ENCODE data around the gene PPARG. TPM values are rescaled to one million over a fixed set of nuclear protein-coding genes. Genes with fewer than 3 reads are reported as not detected.

PPARG gene
- total RNA-seq, 1 donor from 2014 or later: not detected

DNA sequence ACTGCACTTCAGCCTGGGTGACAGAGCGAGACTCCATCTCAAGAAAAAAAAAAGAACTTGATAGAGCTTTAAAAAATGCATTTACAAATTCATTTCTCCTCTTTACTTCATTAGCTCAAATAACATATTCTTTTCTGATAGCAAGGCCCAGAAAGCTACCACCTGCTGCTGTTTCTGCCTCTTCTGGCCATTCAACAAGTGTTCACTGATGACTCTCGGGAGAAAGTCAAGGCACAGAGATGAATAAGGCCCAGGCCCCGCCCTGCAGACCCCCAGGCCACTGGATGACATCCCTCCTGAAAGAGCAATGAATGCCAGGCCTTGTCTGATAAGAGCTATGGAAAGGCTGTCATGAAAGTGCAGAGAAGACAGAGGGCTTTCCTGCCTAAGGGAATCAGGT is 181.8 kb downstream of the PPARG start:
- H3K27me3 Mint-ChIP-seq (ENCODE audit: low read depth): no peaks in the 10 kb centered on the region
- H3K4me1 Mint-ChIP-seq: no peaks in the 10 kb centered on the region
- no peaks in the 10 kb centered on the region for H3K36me3 Mint-ChIP-seq (ENCODE audit: low read depth)
- H3K9me3 Mint-ChIP-seq: no peaks in the 10 kb centered on the region
- no peak for TF ChIP-seq CTCF (conservative IDR thresholded peaks at IDR 0.05)
- no peak overlapping the region for H3K27ac Mint-ChIP-seq (ENCODE audit: unreplicated experiment)
- no peak for DNase-seq (ENCODE audit: low read depth, low spot score)
- no peak overlapping the region for H3K4me3 Mint-ChIP-seq

DNA sequence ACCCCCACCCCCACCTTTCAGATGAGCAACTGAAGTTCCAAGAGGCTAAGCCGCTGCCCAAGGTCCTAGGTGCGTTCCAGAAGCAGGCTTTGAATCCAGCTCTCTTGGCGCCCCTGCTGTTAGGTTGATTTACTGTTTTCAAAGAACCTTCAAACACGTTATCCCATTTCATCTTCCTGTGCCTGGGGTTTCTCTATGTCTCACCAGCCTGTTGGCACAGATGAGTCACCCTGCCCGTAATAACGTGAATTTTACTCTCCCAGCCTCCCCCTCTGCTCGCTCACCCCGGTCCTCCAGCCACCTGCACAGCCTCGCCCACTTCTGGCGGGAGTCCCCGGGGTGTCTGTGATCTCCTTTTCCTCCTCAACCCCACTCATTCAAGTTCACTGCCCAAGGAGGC is 182.4 kb downstream of the PPARG start:
- Mint-ChIP-seq H3K27me3 (ENCODE audit: low read depth) (no peaks in the 10 kb centered on the region), H3K4me3 (no peak overlapping the region), H3K27ac (ENCODE audit: unreplicated experiment) (no peak overlapping the region), H3K4me1 (no peaks in the 10 kb centered on the region), H3K36me3 (ENCODE audit: low read depth) (no peaks in the 10 kb centered on the region), H3K9me3 (no peaks in the 10 kb centered on the region)
- DNase-seq (ENCODE audit: low read depth, low spot score): no peak
- TF ChIP-seq CTCF (conservative IDR thresholded peaks at IDR 0.05): no peak

- Mint-ChIP-seq H3K36me3 (ENCODE audit: low read depth) (no peaks in the 10 kb centered on the region), H3K4me3 (no peak overlapping the region), H3K27ac (ENCODE audit: unreplicated experiment) (no peak overlapping the region), H3K4me1 (no peaks in the 10 kb centered on the region), H3K9me3 (no peaks in the 10 kb centered on the region), H3K27me3 (ENCODE audit: low read depth) (no peaks in the 10 kb centered on the region)
- DNase-seq (ENCODE audit: low read depth, low spot score): no peak
- no peak for TF ChIP-seq CTCF (conservative IDR thresholded peaks at IDR 0.05)
These were observed 183.2 kb downstream of the PPARG start for GRCh38 chr3:12472000-12472610.

GRCh38 chr3:12472796-12473195 is 183.9 kb downstream of the PPARG start:
- Mint-ChIP-seq H3K9me3 (no peaks in the 10 kb centered on the region), H3K4me3 (no peak overlapping the region), H3K36me3 (ENCODE audit: low read depth) (no peaks in the 10 kb centered on the region), H3K27ac (ENCODE audit: unreplicated experiment) (no peak overlapping the region), H3K4me1 (no peaks in the 10 kb centered on the region), H3K27me3 (ENCODE audit: low read depth) (no peaks in the 10 kb centered on the region)
- TF ChIP-seq CTCF (conservative IDR thresholded peaks at IDR 0.05): no peak
- no peak for DNase-seq (ENCODE audit: low read depth, low spot score)

DNA sequence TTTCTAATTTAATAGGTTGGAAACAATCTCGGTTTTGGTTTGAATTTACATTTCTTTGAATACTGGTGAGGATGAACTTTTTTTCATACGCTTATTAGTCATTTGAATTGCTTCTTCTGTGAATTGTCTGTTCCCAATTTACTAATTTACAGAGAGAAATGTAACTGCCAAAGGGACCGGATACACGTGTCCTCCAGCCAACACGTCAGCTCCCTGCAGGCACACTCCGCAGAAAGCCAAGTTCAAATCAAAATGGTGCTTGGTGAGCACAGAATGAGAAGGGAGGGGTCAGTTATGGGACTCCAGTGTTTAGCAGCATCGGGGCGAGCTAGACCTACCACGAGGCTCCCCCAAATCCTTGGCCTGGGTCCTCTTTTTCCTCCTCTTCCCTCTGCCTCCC is 184.6 kb downstream of the PPARG start:
- no peak for TF ChIP-seq CTCF (conservative IDR thresholded peaks at IDR 0.05)

More for the DNA sequence above, 184.6 kb downstream of the PPARG start:
- no peaks in the 10 kb centered on the region for H3K4me1 Mint-ChIP-seq
- H3K4me3 Mint-ChIP-seq: no peak overlapping the region
- H3K9me3 Mint-ChIP-seq: no peaks in the 10 kb centered on the region
- no peaks in the 10 kb centered on the region for H3K36me3 Mint-ChIP-seq (ENCODE audit: low read depth)
- H3K27ac Mint-ChIP-seq (ENCODE audit: unreplicated experiment): no peak overlapping the region
- no peak for DNase-seq (ENCODE audit: low read depth, low spot score)
- H3K27me3 Mint-ChIP-seq (ENCODE audit: low read depth): no peaks in the 10 kb centered on the region
